Inflammatory macrophage treated with lipopolysaccharide for 4 hours (primary cell): ENCODE measurements around the gene MED26.

Experiments used
- DNase-seq: peaks from one replicate; pipeline ENCODE4 v3.0.0-alpha.2; 2020

Gene MED26

DNA sequence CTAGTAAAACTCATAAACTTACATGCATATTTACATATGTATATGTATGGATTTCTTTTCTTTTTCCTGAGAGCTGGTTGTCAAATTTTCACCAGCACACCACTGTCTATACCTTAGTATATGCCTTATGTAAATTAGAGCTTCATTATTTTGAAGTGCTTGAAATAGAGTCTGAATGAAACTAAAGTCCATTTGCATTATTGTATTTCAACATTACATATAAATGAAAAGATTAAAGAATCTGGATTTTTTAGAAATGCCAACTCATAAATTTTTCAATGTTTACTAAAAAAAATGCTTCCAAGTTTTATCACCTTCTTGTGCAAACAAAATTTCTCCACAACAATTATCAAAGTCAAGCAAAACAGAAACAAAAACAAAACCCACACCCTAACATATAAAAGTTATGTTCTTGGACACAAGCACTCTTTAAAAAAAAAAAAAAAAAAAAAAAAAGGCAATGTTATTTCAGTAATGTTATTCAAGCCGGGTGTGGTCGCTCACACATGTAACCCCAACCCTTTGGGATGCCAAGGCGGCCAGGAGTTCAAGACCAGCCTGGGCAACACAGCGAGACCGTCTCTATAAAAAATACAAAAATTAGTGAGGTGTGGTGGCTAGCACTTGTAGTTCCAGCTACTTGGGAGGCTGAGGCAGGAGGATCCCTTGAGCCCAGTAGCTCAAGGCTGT is 18.3 kb downstream of the MED26 start:
- peak; percentile 25 for DNase-seq

DNA sequence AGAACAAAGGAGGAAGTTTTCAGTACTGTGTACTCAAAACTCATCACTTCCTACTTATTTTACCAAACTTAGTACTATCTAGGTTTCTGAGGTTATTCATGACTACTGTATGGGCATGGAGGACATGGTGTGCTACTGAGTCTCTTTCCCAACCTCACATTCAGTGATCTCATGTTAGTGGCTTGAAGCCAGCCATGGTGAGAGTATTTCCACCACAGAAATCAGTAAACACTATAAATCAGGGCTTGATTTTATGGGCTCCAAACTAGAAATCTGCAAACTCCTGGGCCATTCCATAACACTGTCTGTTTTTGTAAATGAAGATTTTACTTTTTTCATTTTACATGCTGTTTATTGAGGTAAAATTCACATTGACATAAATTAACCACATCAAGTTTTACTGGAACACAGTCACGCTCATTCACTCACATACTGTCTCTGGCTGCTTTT is 19.7 kb downstream of the MED26 start:
- DNase-seq = peak; percentile 77

GRCh38 chr19:16607819-16608218 is 20.2 kb downstream of the MED26 start:
- DNase-seq = no peak

- DNase-seq = no peak
Measured at GRCh38 chr19:16605553-16605994, 22.4 kb downstream of the MED26 start.

DNA sequence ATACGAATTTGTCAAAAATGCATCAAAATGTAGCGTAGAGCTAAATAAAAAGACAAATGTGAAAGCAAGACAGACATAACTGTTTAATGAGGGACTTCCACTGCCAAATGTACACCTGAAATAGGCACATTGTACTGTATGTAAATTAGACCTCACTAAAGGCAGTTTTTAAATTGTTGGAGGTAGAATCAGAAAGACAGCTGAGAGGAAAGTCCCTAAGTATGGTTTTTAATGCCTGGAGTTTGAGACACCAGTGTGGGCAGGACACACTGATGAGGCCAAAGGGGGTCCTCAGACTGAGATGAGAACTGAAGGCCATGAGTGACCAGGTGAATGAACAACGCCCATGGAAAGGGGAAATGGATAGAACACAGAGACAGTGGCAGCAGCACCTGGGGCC is 22.9 kb downstream of the MED26 start:
- DNase-seq = no peak

GRCh38 chr19:16604615-16605014 is 23.4 kb downstream of the MED26 start:
- DNase-seq = no peak

- no peak for DNase-seq
Measured at GRCh38 chr19:16603090-16603489, 24.9 kb downstream of the MED26 start.

DNA sequence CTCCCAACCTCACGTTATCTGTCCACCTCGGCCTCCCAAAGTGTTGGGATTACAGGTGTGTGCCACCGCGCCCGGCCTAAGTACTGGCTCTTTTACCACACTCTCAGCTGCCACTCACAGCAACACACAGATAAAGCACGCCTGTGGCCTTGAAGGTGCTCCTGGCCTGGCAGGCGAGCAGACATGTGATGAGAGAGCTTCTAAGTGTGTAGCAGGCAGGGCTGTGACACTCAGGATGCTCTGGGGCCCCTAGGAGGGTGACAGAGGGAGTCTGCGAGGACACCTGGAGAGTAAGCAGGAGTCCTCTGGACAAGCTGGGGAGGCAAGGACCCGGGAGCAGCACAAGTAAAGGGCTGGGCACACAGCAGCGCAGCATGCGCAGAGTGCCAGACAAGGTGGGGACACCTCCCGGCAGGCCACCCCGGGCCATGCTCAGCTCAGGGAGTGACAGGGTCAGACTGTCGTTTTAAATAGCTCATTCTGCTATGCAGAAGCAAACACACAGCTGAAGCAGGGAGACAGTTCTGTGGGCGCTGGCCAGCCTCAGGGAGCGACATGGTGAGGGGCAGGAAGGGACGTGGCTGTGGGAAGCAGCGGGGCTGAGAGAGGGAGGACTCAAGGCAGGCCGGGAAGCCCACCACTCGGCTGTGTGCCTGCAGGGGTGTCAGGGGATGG is 26.5 kb downstream of the MED26 start:
- DNase-seq = no peak

DNA sequence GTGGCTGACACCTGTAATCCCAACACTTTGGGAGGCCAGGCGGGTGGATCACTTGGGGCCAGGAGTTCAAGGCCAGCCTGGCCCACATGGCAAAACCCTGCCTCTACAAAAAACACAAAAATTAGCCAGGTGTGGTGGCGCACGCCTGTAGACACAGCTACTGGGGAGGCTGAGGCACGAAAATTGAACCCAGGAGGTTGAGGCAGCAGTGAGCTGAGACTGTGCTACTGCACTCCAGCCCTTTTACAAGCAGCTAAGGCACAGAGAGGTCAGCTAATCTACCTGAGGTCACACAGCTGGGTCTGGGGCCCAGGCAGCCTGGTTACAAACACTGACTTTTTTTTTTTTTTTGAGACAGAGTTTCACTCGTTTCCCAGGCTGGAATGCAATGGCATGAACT is 27.2 kb downstream of the MED26 start:
- DNase-seq = no peak

GRCh38 chr19:16599655-16600346 is 28.2 kb downstream of the MED26 start:
- no peak for DNase-seq

- DNase-seq = no peak
Measured at GRCh38 chr19:16598848-16599247, 29.2 kb downstream of the MED26 start.

- DNase-seq = no peak
Measured at GRCh38 chr19:16596399-16596798, 31.6 kb downstream of the MED26 start.

DNA sequence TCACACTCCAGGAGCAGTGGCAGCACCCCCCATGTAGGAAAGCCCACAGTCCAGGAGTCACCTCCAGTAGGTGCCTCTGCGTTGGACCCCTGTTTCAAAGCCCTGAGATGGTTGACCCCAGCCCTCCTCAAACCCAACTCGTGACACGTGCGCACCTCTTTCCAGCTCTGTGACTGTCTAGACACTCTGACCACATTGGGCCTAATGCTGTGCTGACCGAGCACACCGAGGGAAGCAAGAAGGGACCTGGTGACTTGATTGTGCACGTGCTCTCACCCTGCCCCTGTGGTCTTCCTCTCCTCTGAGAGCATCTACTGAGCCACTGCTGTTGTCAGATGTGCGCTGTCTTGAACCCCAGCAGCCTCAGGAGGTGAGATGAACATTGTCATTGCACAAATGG is 32.9 kb downstream of the MED26 start:
- no peak for DNase-seq

GRCh38 chr19:16594681-16595091 is 33.3 kb downstream of the MED26 start:
- DNase-seq = no peak

- DNase-seq = peak; percentile 34
Measured at GRCh38 chr19:16594131-16594586, 33.8 kb downstream of the MED26 start.

DNA sequence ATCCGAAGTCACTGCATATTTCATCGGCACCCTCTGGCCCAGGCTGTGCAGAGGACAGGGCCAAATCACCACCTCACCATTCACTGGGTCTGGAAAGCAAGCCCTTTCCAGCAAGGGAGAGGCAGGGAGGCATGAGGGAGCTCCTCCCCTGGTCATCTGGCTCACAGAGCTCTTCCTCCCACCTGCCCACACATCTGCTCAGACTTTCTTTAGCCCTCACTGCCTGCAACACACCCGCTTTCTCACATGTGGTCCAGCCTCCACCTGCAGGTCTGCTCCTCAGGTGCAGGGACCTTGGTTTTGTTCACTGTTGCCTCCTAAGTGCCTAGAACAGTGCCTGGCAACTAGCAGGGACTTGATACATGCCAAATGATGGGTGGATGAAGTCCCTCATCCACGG is 34.8 kb downstream of the MED26 start:
- DNase-seq = no peak

DNA sequence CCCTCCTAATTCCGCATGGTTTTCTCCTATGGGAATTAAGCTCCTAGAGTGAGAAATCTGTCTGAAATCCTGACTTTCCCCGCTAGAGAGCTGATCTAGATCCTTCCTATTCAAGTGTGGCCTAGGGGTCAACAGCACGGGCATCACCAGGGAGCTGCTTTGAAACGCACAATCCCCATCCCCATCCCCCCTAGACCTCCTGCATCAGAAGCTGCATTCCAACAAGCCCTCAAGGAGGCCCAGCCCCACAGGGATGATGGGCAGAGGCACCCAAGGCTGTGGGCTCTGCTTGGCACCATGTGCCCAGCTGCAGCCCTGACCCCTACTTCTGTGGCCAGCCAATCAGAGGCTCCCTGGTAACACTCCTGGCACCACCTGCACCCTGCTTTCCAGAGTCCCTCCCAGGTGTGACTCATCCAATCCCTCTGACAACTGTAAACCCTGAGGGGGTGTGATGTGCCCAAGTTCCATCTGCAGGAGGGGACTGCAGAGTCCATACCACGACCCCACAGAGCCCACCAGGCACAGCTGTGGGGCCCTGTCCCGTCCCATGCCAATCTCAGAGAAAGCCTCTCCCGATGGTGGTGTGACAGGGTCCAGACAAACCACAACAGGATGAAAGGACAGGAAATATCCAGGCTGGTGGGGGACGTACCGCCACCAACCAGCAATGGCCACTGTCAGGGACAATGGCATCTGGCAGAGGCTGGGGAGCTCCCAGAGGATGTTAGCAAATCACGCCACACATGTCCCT is 36.0 kb downstream of the MED26 start:
- no peak for DNase-seq

- DNase-seq = no peak
Measured at GRCh38 chr19:16590876-16591802, 36.9 kb downstream of the MED26 start.

DNA sequence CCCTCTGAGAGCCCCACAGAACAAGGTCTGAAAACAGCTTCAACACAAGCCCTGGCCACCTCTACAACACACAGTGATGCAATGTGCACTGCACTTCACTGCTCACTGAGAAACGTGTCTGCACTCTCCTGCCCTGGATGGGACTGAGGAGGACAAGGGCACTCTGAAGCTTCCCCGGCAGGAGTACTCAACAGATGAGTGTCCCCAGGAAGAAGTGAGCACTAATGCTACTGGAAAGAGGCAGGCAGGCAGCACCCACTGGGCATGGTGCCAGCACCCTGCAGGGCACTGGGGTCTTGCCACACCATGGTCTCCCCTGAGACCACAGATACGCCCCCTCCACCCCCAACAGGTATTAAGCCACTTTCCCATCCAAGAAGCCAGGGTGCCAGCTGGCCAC is 38.1 kb downstream of the MED26 start:
- DNase-seq = no peak

- no peak for DNase-seq
Measured at GRCh38 chr19:16588824-16589577, 39.0 kb downstream of the MED26 start.
